NCI-H82 treated with DMSO at 0.1 percent for 48 hours (cell line): Measurements from ENCODE around the gene CCDC27.

Source experiments
- DNase-seq: peaks from one replicate; lab custom pipeline; 2025; ENCODE audit not compliant: unreplicated experiment; lab: John Stamatoyannopoulos, UW

The CCDC27 gene

GRCh38 chr1:3816331-3817137 is 64.3 kb downstream of the CCDC27 start:
- no peak for DNase-seq

- no peak for DNase-seq
These were observed 65.0 kb downstream of the CCDC27 start for GRCh38 chr1:3817138-3817740.

GRCh38 chr1:3817821-3818597 is 65.8 kb downstream of the CCDC27 start:
- DNase-seq = no peak

- no peak for DNase-seq
These were observed 67.5 kb downstream of the CCDC27 start for GRCh38 chr1:3819771-3820200.

GRCh38 chr1:3820316-3820715 is 68.1 kb downstream of the CCDC27 start:
- DNase-seq = no peak

GRCh38 chr1:3821004-3821403 is 68.8 kb downstream of the CCDC27 start:
- DNase-seq = no peak
